Endothelial cell of umbilical vein (primary cell): ENCODE measurements around the gene THBD. TPM values are rescaled to one million over a fixed set of nuclear protein-coding genes. Genes with fewer than 3 reads are reported as not detected.

ENCODE experiments used
- BruUV-seq: library from RNA; stranded (reverse); fragments of 400-500 nt; replicated peaks from 2 replicates; lab custom pipeline; 2021; lab: Mats Ljungman, UMichigan
- CTCF ChIA-PET: fragments of 300-600, 350-600 bp; sonication (Branson Sonifier 250); formaldehyde crosslinking; loops from one replicate; lab custom pipeline; 2021; ENCODE audit warnings: antibody characterized with exemption, inconsistent platforms; lab: Charles Lee
- POLR2A ChIA-PET: fragments of 300-600, 350-600 bp; sonication (Branson Sonifier 250); formaldehyde crosslinking; loops from one replicate; lab custom pipeline; 2021; ENCODE audit warnings: antibody characterized with exemption, inconsistent platforms; lab: Charles Lee
- DNase-seq: peaks from one replicate; pipeline ENCODE4 v3.0.0-alpha.2; 2011; ENCODE audit warnings: low read depth, low spot score
- FAIRE-seq: peaks from 2 replicates; lab custom pipeline; 2011; peaks lifted over from hg19 to GRCh38; lab: Jason Lieb, UNC
- H2AFZ ChIP-seq: 2 replicates; pipeline ENCODE4 v1.6.0; 2012; ENCODE audit warnings: low read depth, low read length, control low read depth, inconsistent platforms
- H3K27ac ChIP-seq: 2 replicates; pipeline ENCODE4 v1.5.1; 2011; ENCODE audit warnings: low read depth, mild to moderate bottlenecking, control low read depth, low read length, moderate library complexity; ENCODE audit not compliant: insufficient read depth
- H3K27me3 ChIP-seq, 2 experiments: 2 replicates each; pipeline versions ENCODE4 v1.6.0 to v1.6.1; 2011; ENCODE audit warnings: low read length in 2 of 2, mixed read lengths in 1 of 2; ENCODE audit not compliant: control insufficient read depth in 2 of 2, insufficient read depth in 2 of 2
- H3K36me3 ChIP-seq, 2 experiments: 2 replicates in 1 of 2; 3 replicates in 1 of 2; pipeline ENCODE4 v1.5.1; 2011; ENCODE audit warnings: low read length in 2 of 2, mild to moderate bottlenecking in 1 of 2, moderate library complexity in 1 of 2; ENCODE audit not compliant: control insufficient read depth in 2 of 2, insufficient read depth in 2 of 2; ENCODE audit errors: extremely low read depth in 1 of 2
- H3K4me1 ChIP-seq: 3 replicates; pipeline ENCODE4 v1.5.1; 2011; ENCODE audit warnings: mild to moderate bottlenecking, low read length; ENCODE audit not compliant: control insufficient read depth, insufficient read depth; ENCODE audit errors: extremely low read depth
- H3K4me2 ChIP-seq: 2 replicates; pipeline ENCODE4 v1.6.1; 2011; ENCODE audit warnings: low read length, control low read depth, mixed read lengths; ENCODE audit not compliant: insufficient read depth
- H3K4me3 ChIP-seq, 3 experiments: fragments of 200-600 bp in 1 of 3; sonication (generic), shearing (Covaris generic) in 1 of 3; replicated peaks in 1 of 3; 2 replicates each; pipeline ENCODE4 v1.5.1; 2011 to 2016; ENCODE audit warnings: control low read depth in 3 of 3, low read length in 3 of 3, mild to moderate bottlenecking in 2 of 3, inconsistent platforms in 1 of 3, low read depth in 1 of 3, moderate library complexity in 1 of 3; ENCODE audit not compliant: insufficient read depth in 1 of 3
- H3K79me2 ChIP-seq: 2 replicates; pipeline ENCODE4 v1.6.0; 2012; ENCODE audit warnings: low read length, inconsistent platforms; ENCODE audit not compliant: control insufficient read depth, insufficient read depth
- H3K9ac ChIP-seq: replicated peaks from 2 replicates; pipeline ENCODE3; 2011; ENCODE audit warnings: low read length, control low read depth; ENCODE audit not compliant: insufficient read depth; ENCODE audit errors: extremely low read depth
- H3K9me1 ChIP-seq: replicated peaks from 3 replicates; pipeline ENCODE4 v1.6.0; 2011; ENCODE audit warnings: mild to moderate bottlenecking, low read length; ENCODE audit not compliant: control insufficient read depth, insufficient read depth; ENCODE audit errors: extremely low read depth
- H3K9me3 ChIP-seq: replicated peaks from 2 replicates; pipeline ENCODE4 v1.5.1; 2012; ENCODE audit warnings: low read length, inconsistent platforms; ENCODE audit not compliant: control insufficient read depth, insufficient read depth
- H4K20me1 ChIP-seq: replicated peaks from 2 replicates; pipeline ENCODE3; 2011; ENCODE audit warnings: mild to moderate bottlenecking, low read length; ENCODE audit not compliant: control insufficient read depth, insufficient read depth; ENCODE audit errors: extremely low read depth
- EZH2 ChIP-seq: IDR thresholded peaks from 2 replicates; pipeline ENCODE4 v1.6.1; 2012; ENCODE audit warnings: borderline replicate concordance, low read depth, mild to moderate bottlenecking, moderate library complexity, low read length, inconsistent platforms; ENCODE audit not compliant: severe bottlenecking
- FOS ChIP-seq: IDR thresholded peaks from 2 replicates; pipeline ENCODE4 v1.6.1; 2011; ENCODE audit warnings: mild to moderate bottlenecking, low read length, moderate library complexity, borderline replicate concordance; ENCODE audit not compliant: insufficient read depth
- GATA2 ChIP-seq: IDR thresholded peaks from 2 replicates; pipeline ENCODE4 v1.7.0; 2011; ENCODE audit warnings: low read depth, mild to moderate bottlenecking, moderate library complexity, mixed read lengths, low read length; ENCODE audit not compliant: insufficient read length, insufficient read depth
- JUN ChIP-seq: IDR thresholded peaks from 2 replicates; pipeline ENCODE4 v1.6.1; 2011; ENCODE audit warnings: borderline replicate concordance, low read depth; ENCODE audit not compliant: insufficient read length, insufficient read depth
- MAX ChIP-seq: IDR thresholded peaks from 2 replicates; pipeline ENCODE4 v1.6.1; 2011; ENCODE audit not compliant: insufficient read depth, insufficient read length
- MYC ChIP-seq: IDR thresholded peaks from one replicate; pipeline ENCODE4 v1.6.1; 2011; ENCODE audit warnings: mild to moderate bottlenecking, low read depth, low read length
- POLR2A ChIP-seq: IDR thresholded peaks from 2 replicates; pipeline ENCODE4 v1.6.1; 2012; ENCODE audit warnings: low read depth, mild to moderate bottlenecking, control low read depth, low read length
- POLR2AphosphoS5 ChIP-seq: IDR thresholded peaks from 2 replicates; pipeline ENCODE4 v1.6.1; 2012; ENCODE audit warnings: low read depth, mild to moderate bottlenecking, control low read depth, low read length, moderate library complexity; ENCODE audit not compliant: insufficient read depth
- dilution Hi-C: fragments of 300-500 bp; cut with MboI; formaldehyde crosslinking; loops from one replicate; pipeline ENCODE4 v1.15.0; 2019; ENCODE audit warnings: low sequenced_read_pairs; ENCODE audit not compliant: extremely low pct_ligation_motif_present
- intact Hi-C: fragments of 100-400 bp; cut with micrococcal nuclease; formaldehyde crosslinking; loops from one replicate; pipeline ENCODE4 v1.10.0; 2022
- polyA plus RNA-seq, 4 experiments: library from polyadenylated mRNA; depleted of rRNA in 3 of 4; stranded (reverse) in 3 of 4; unstranded in 1 of 4; fragments of >200 nt; gene quantifications; 2 replicates each; pipeline versions ENCODE4 v1.2.1 to v1.2.3, GENCODE V29; 2011 to 2012; ENCODE audit warnings: missing spikeins in 1 of 4
- total RNA-seq: library from RNA; stranded (reverse); gene quantifications from 2 replicates; pipeline ENCODE4 v1.2.3, GENCODE V29; 2021
- TF ChIP-seq, protein P1 (sequence below), 2 donors: IDR thresholded peaks; 1 replicate in 1 of 2; 2 replicates in 1 of 2; pipeline ENCODE4 v1.5.1; 2011; ENCODE audit warnings: low read length in 2 of 2, mild to moderate bottlenecking in 2 of 2, moderate library complexity in 2 of 2, control low read depth in 1 of 2, inconsistent platforms in 1 of 2, low read depth in 1 of 2; ENCODE audit not compliant: insufficient read depth in 1 of 2; ENCODE audit errors: extremely low read depth in 1 of 2

The THBD gene
- total and polyA plus RNA-seq, 2 donors (not counting 3 experiments of a cell fraction or from before 2014, with no cell fraction given), result 17.1 to 28.0 TPM

DNA sequence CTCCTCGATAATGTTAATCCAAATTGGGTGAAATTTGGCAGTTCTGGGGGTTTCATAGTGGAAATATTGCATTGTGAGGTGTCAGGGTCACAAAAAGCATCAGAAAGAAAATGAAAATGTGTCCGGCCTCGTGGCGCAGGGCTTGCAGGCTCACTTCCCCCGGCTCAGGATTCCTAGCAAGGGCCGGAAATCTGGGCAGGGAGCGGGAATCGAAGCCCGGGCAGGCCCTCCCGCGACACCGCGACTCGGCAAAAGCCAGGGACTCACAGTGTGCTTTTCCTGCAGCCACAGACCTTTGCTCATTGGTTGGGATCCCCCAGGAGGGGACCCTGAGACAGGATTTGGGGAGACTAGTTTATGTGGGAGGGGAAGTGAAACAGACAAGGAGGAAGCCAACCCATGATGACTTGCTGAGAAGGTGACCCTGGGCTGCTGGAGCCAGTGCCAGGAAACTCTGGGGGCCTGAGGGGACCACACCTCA, 37.5 kb upstream of the THBD start:
- Histone ChIP-seq H3K9me1 (no peaks in the 10 kb centered on the region), H3K27me3 (no peaks in the 10 kb centered on the region), H3K79me2 (peaks cover 40% of the 10 kb centered on the region), H4K20me1 (no peaks in the 10 kb centered on the region), H3K4me3 (no peak overlapping the region), H3K9me3 (no peaks in the 10 kb centered on the region), H3K9ac (peak overlapping the region; percentile 96), H3K27ac (peak overlapping the region; percentile 98), H3K4me2 (peak overlapping the region; percentile 70), H3K4me1 (peaks cover 53% of the 10 kb centered on the region), H2AFZ (peak overlapping the region; percentile 5), H3K36me3 (peaks cover 0 to 4% of the 10 kb centered on the region in 2 experiments)
- FAIRE-seq (no peak), DNase-seq (peak; percentile 69)
- ChIA-PET POLR2A (interaction anchor here (1.8 to 2.8 kb wide), 7 partner anchors 16 to 271 kb away, joined by 6 to 20 read pairs (median 11); no protein-coding TSS in a partner anchor), CTCF (interaction anchor here (1.1 to 4.8 kb wide), 15 partner anchors 14 to 395 kb away, joined by 3 to 36 read pairs (median 17); partner anchors contain the start of gene THBD)
- intact Hi-C loops (loop anchor here (1.0 to 10.0 kb wide), 7 partner anchors 19 to 1782 kb away; partner anchors contain the start of genes NXT1 and XRN2), dilution Hi-C loops (no loop called here)
- TF ChIP-seq MAX (peak; percentile 86), FOS (no peak), POLR2AphosphoS5 (peak; percentile 56), MYC (peak; percentile 47)
- BruUV-seq, result no TSS peak

DNA sequence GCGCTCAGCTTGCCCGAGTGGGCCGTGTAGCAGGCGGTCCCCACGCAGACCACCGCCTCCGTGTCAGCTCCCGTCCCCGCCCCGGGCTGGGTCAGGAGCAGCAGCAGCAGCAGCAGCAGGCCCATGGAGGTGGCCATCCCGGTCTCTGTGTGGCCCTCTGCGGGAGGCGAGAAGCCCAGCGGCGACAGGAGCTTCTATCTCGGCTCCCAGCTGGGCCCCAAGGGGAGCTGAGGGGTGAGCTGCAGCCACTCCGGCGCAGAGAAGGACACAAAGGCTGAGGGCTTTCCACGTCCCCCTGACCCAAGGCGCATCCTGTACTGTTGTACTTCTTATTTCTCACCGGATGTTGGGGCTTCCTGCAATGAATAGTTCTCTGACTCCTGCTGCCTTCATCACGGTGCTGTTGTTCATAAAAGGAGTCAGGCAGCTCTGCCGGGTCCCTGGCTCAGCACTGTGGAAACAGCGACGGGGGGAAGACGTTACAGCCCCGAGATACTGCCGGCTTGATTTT, 36.6 kb upstream of the THBD start, which contains the start of gene CD93:
CD93 (minus strand) TSS at position 269 of the 511 bp plus-strand sequence; CDS start at position 137, 132 bp downstream.
- POLR2A ChIA-PET, result interaction anchor here (0.6 to 2.8 kb wide), 11 partner anchors 14 to 272 kb away, joined by 3 to 20 read pairs (median 8); no protein-coding TSS in a partner anchor
- H3K27me3 ChIP-seq, result no peaks in the 10 kb centered on the region
- H3K9ac ChIP-seq, result peak within 1 kb of the TSS; percentile 96
- peak within 1 kb of the TSS; percentile 95 for H3K4me2 ChIP-seq
- no peaks in the 10 kb centered on the region for H3K9me3 ChIP-seq
- H4K20me1 ChIP-seq, result no peaks in the 10 kb centered on the region
- intact Hi-C loops, result loop anchor here (1.0 to 10.0 kb wide), 6 partner anchors 20 to 1781 kb away; partner anchors contain the start of gene XRN2
- peak; percentile 68 for TF ChIP-seq POLR2A
- TF ChIP-seq GATA2, result peak; percentile 45
- TF ChIP-seq JUN, result peak; percentile 49
- peak; percentile 86 for TF ChIP-seq POLR2AphosphoS5
- no peak for TF ChIP-seq EZH2
- peak; percentile 69 for TF ChIP-seq FOS
- TF ChIP-seq MYC, result no peak
- TF ChIP-seq, protein P1, sequence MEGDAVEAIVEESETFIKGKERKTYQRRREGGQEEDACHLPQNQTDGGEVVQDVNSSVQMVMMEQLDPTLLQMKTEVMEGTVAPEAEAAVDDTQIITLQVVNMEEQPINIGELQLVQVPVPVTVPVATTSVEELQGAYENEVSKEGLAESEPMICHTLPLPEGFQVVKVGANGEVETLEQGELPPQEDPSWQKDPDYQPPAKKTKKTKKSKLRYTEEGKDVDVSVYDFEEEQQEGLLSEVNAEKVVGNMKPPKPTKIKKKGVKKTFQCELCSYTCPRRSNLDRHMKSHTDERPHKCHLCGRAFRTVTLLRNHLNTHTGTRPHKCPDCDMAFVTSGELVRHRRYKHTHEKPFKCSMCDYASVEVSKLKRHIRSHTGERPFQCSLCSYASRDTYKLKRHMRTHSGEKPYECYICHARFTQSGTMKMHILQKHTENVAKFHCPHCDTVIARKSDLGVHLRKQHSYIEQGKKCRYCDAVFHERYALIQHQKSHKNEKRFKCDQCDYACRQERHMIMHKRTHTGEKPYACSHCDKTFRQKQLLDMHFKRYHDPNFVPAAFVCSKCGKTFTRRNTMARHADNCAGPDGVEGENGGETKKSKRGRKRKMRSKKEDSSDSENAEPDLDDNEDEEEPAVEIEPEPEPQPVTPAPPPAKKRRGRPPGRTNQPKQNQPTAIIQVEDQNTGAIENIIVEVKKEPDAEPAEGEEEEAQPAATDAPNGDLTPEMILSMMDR (IDR thresholded peaks at IDR 0.05; ENCODE audit: extremely low read depth in 1 of 2, insufficient read depth in 1 of 2, low read depth in 1 of 2, low read length in 2 of 2), result peak in 1 of 2 donors; percentile 14
- H3K79me2 ChIP-seq, result peaks cover 48% of the 10 kb centered on the region
- no peaks in the 10 kb centered on the region for H3K9me1 ChIP-seq
- peak within 1 kb of the TSS; percentile 5 for H2AFZ ChIP-seq
- H3K4me1 ChIP-seq, result peaks cover 53% of the 10 kb centered on the region
- H3K36me3 ChIP-seq, result peaks cover 4% of the 10 kb centered on the region in 2 experiments
- CTCF ChIA-PET, result interaction anchor here (0.8 to 4.8 kb wide), 19 partner anchors 13 to 394 kb away, joined by 3 to 36 read pairs (median 11); partner anchors contain the start of gene THBD
- peak within 1 kb of the TSS; percentile 30 to 93 (median 82) for H3K4me3 ChIP-seq
- peak within 1 kb of the TSS; percentile 98 for H3K27ac ChIP-seq
- BruUV-seq, result no TSS peak
- peak; percentile 95 for DNase-seq
- peak; percentile 99 for FAIRE-seq
- dilution Hi-C loops, result no loop called here
